ENCODE results near the gene SYCP3.
A peak's percentile ranks its signal among the peaks of the same experiment; 100 is the strongest.
"Not testable (repeated sequence)": the region's sequence is repeated elsewhere in the genome, so short reads cannot be mapped to it uniquely, and the experiment has no call there.

SYCP3 gene

DNA sequence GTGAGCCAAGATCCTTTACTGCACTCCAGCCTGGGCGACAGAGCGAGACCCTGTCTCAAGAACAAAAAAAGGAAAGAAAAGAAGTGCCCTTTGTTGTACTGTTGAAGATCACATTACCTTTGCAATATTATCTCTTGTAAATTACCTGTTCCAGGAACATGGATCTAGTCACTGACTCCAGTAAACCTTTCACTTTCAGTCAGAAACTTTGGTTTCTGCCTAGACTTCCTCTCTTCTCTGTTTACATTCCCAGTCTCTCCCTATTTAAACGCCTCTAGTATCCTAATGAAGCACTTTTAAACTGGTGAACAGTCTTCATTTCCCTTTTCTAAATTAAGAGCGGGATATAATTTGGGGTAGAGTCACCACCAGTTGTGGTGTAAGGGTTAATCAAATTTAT lies 29.0 kb downstream of the SYCP3 start:
- DNase-seq, result no peak

DNA sequence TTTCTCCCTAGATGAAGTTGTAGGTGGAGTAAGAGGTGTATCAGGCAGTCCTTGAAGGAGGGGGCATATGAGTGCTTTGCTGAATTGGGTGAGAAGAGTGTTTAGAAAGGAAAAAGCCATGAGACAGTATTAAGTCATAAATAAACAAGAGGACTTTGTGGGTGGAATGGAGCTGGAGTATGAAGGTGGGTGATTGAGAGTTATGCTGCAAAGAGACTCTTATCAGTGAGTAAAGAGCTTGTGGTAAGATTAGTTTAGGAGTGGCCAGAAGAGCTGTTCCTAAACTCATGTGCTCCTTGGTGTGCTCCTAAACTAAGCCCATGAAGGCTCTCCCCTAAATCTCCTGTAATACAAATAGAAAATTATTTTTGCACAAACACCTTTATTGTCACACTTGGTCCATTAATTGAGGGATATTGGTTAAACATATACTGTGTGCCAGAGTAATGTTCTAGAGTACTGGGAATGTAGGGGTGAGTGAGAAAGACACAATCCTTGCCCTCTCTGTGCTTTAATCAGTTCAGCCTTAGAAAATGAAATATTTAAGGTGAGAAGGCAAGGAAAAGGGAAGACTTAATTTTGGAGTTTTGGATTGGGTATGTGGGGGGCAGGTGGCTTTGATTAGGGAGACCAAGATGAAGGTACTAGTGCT lies 32.0 kb downstream of the SYCP3 start:
- DNase-seq, result no peak

DNA sequence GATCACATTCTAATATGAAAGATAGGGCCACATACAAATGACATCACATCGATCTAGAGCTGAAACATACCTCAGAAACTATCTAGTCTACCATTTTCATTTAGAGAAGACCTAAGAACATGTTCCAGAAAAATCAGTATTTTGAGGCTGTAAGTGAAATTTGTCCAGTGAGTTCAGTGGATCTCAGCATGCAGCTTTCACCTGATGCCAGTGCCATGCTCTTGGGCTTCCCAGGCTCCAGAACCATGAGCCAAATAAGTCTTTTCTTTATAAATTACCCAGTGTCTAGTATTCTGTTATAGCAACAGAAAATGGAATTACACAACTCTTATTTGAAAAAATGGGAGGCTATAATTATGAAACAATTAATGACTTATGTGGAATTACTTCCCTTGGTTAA lies 32.9 kb downstream of the SYCP3 start:
- no peak for DNase-seq

DNA sequence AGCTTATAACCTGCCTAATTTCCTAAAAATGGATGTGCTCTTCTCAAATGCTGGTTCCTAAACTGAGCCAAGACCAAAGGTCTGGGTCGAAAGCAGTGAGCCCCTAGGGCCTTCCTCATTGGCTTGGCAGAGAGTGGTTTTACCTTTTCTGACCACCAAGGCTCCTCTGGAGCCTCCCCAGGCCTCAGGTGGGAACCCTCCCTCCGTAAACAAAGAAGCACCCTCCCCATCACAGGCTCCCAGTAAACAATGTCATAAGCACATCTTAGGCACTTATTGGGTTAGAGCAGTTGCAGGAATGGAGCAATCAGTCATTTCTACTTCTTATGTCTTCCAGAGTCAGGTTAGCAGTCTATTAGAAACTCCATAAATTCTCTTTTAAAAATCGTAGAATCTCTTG lies 35.8 kb downstream of the SYCP3 start:
- DNase-seq, result no peak

DNA sequence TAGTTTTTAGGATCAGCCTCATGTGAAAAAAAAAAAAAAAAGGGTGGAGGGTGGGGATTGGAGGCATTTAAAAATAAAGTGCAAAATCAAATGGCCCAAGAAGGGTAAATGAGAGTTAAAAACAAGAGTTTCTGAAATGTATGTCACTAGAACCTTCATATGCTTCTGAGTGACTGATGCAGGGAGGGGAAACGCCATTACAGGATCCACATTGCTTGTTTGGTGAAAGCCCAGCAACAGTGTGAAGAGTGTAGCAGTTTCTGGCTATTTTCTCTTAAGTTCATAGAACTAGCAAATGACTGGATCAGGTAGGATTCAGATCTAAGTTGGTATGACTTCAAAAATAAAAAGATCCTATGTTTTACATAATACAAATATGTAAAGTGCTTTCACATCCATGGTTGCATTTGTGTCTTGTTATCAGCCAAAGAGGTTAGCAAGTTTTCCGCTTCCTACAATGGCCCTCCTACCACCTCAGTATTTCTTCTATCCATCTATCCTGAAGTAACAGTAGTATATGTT lies 38.9 kb downstream of the SYCP3 start:
- DNase-seq, result no peak

DNA sequence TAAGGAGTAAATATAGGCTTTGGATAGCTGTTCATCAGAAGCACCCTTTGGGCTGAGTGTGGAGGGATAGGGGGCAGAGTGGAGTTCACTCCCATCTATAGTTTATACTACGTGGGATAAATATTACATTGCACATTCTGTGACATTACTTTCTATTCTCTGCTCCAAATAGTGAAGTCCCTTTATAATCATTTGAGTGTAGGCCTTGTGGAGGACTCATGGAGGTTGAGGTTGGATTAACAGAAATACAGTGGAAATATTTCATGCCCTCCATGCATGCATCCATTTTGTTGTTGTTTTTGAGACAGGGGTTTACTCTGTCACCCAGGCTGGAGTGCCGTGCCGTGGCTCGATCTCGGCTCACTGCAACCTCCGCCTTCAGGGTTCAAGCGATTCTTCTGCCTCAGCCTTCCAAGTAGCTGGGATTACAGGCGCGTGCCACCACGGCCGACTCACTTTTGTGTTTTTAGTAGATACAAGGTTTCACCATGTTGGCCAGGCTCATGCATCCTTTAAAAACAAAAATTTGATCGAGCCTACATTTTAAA lies 40.4 kb downstream of the SYCP3 start:
- no peak for DNase-seq

DNA sequence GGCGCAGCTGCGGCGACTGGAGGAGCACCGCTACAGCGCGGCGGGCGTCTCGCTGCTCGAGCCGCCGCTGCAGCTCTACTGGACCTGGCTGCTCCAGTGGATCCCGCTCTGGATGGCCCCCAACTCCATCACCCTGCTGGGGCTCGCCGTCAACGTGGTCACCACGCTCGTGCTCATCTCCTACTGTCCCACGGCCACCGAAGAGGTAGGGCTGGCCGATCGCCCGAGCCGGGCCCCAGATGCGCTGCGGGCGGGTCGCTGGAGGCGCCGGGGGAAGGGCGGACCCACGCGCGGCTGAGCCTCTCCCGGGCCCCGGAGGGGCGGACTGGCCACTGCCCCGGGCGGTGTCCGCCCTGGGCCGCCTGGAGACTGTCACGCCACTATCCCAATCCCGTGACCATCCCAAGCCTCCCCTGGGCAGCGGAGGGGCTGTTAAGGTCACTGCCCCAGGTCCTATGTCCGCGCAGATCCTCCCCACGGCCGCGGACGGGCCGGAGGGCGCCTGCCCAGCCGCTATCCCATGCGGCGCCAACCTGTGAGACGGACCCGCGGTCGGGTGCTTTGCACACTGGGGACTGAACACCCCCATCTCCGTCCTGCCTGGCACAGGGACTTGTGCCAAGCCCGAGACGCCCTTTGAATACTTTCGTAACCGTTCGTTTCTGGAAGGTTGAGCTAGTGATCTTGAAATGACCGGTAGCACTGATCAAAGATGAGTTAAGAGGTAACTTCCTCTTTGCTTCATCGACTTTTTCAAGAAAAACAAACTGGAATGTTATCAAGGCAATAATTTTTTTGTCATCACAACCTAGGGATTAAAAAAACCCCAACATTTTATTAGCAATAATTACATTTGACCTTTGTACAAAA lies 41.1 kb downstream of the SYCP3 start:
- peak; percentile 3 for DNase-seq

DNA sequence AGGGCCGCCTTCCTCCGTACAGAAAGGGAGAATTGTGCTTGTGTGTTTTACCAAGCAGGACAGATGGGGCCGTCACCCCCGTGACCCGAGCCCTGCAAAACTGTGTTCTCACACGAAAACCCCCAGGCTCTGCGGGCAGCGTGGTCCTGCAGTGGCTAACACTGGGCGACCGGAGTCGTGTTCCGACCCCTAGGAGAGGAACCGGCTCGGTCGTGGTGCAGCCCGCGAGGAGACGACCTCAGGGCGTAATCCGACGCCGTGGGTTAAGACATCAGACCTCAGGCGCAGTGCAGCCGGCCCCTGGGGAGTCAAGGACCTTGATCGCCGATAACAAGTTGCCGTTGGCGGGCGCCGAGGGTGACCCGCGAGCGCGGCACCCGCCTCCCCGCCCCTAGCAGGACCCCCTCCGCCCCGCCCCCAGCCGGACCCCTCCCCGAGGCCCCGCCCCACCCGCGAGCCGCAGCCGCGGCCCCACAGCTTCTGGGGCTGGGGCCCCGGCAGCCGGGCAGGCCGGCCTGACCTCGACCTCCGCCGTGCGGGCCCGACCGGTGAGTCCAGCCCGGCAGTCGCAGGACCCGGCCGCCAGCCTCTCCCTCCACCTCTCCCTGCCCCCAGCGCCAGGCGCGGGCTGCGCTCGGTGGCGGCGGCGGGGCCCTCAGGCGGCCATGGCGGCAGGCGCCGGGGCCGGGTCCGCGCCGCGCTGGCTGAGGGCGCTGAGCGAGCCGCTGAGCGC lies 41.9 kb downstream of the SYCP3 start, which contains the start of gene CHPT1:
Gene CHPT1 (plus strand): TSS at position 444 of the 733 bp plus-strand sequence. CDS start 222 bp downstream, at position 666.
- DNase-seq, result peak; percentile 52

DNA sequence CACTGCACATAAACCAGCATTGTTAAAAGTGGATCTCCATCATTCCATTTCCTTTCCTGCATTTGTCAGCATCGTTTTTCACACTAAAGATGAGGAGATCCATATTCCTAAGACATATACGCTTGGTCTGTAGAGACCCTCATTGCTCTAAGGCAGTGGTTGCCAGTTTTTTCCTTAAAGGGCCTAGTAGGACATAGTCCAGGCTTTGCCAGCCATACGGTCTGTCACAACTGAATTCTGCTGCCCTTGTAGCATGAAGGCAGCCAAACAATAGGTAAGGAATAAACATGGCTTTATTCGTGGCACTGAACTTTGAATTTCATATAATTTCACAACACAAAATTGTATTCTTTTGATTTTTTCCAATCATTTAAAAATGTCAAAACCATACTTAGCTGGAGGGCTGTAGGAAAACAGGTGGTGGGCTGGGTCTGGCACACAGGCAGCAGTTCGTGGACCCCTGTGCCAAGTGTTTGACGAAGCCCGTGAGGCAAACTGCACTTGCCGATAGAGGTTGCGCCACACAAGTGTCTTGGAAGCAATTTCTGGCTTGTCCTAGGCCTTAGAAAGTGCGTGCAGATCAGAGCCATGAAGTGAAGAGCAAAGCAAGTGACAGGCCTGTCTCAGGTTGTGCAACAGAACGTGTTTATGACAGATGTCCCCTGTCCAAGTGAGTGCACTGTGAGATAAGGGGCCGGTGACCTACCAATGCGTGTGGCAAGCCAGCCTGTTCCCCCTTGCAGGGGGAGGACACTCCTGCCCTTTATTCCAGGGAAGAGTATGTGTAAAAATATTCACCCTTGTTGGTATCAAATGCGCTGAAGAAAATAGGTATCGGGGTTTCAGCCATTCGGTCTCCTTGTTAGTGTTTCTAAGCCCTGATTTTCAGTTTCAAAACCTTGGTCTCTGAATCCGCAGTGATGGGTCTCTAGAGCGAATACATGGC lies 42.7 kb downstream of the SYCP3 start:
- peak; percentile 1 for DNase-seq

DNA sequence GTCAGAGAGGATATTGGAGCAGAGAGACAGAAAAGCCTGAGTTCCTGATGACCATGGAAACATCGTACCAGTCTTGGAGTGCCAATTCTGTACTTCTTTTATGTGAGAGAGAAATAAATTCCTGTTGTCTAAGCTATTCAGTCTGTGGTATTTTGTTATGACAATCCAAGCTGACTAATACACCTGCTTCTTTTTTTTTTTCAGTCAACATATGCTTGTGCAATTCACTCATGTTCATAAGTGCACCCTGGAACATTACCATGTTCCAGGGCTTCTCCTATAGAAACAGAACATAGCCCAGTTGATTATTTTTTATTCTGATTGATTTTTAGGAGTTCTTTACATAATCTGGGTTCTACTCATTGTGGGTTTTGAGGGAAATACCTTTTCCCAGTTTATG lies 43.6 kb downstream of the SYCP3 start:
- no peak for DNase-seq

DNA sequence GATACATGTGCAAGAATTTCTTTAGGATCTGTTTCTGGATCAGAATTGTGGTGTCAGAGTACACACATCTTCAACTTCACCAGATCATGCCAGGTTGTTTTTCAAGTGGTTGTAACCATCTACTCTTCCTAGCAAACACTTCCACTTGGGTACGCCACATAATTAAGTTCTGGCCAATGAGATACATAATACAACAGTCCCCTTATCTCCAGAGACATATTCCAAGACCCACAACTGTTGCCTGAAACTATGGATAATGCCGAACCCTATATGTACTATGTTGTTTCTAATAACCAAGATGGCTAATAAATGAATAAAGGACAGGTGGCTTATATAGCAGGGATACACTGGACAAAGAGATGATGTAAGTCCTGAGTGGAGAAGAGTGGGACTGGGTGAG lies 44.3 kb downstream of the SYCP3 start:
- no peak for DNase-seq

DNA sequence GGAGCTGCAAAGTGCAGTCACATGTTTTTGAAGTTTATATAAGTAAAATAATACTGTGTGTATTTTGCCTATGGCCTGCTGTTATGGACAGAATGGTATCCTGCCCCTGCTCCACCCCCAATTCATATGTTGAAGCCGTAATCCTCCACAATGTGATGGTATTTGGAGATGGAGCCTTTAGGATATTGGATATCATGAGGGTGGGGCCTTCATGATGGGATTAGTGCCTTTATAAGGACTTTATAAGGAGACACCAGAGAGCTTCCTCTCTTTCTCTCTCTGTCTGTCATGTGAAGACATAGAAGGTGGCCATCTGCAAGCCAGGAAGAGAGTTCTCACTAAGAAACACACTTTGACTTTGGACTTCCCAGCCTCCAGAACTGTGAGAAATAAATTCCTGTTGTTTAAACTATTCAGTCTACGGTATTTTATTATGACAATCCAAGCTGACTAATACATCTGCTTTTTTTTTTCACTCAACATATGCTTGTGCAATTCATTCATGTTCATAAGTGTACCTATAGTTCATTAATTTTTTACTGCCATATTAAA lies 44.9 kb downstream of the SYCP3 start:
- no peak for DNase-seq

DNA sequence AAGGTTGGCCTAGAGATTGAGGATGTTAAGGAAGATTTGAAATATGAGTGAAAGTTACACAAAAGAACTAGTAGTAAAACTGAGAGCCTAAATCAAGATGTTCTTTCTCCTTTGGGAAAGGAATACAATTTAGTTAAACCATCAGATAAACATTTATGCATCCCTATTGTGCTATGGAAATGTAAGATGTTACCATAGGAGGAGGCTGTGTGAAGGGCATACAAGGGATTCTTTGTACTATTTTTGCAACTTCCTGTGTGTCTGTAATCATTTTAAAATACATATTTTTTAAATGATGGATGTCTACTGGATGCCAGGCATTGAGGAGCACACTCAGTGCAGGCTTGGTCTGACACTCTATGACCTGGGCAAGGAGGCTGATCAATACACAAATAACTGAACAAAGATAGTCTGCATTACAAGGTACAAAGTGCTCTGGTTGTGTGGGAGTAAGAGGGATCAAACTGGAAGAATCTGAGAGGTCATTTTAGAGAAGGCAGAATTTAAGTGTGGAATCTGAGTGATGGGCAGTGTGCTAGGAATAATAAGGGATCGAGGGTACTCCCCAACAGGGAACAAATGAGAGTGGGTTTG lies 47.7 kb downstream of the SYCP3 start:
- no peak for DNase-seq

DNA sequence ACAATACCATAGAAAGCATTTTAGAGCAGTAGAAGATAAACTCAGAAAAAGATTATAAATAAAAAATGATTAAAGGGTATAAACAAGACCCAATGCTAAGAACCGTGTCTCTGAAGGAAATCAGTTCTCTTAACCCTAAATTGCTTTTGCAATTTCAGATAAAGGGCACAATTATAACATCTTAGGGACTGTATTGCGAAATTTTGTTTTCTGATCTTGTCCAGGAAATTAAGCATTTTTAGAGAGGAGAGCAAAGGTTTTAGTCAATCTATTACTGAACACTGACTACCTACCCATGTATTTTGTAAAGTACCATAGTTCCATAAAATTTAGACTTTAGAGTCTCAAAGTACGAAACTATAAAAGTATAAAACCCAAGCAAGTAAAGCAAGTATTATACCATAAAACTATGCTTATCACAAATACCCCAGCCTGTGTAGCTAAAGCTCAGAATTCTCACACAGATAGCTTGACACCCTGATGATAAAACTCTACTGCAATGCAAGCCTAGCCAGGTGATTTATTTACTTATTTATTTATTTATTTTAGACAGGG lies 48.6 kb downstream of the SYCP3 start:
- no peak for DNase-seq

DNA sequence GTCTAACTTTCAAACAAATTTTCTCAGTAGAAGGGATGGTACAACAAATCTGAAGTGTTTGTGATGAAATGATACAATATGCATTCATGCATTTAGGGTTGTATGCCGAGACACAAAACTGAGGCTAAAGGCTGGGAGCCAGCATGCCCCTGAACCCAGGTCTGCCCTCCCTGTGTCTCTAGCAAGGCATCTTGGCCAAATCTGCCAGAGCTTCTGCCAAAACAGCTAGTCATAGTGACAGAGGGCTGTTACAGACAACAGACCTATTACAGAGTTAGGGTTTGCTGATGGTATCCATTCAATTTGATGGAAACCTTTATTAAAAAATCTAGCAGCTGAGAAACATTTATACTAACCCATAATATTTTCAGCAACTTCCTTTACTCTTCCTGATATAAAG lies 53.1 kb downstream of the SYCP3 start:
- no peak for DNase-seq

DNA sequence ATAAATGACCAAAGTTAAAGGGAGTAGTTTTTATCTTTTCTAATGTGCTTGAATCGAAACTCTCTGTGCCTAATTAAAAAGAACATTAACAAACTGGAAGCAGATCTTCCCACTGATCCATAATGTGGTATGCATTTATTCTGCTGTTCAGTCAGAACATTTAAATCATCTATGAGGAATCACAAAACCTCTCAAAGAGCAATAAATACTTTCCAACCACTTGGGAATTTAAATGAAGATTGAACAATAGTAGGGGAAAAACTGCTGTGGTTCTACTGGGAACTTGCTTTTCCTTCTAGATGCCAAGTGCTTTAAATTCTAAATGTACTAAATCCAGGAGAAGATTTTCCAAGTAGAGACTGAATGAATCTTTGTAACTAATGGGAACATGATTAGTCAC lies 54.2 kb downstream of the SYCP3 start:
- no peak for DNase-seq

DNA sequence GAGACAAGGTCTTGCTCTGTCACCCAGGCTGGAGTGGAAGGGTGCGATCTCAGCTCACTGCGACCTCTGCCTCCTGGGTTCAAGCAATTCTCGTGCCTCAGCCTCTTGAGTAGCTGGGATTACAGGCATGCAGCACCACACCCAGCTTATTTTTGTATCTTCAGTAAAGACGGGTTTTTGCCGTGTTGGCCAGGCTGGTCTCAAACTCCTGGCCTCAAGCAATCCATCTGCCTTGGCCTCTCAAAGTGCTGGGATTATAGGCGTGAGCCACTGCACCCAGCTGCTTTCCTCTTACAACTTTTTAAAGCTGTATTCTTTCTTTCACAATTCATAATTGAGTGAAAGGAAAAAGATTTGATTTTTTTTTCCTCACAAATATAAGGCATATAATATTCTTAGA lies 57.6 kb downstream of the SYCP3 start:
- DNase-seq, result not testable (repeated sequence)

DNA sequence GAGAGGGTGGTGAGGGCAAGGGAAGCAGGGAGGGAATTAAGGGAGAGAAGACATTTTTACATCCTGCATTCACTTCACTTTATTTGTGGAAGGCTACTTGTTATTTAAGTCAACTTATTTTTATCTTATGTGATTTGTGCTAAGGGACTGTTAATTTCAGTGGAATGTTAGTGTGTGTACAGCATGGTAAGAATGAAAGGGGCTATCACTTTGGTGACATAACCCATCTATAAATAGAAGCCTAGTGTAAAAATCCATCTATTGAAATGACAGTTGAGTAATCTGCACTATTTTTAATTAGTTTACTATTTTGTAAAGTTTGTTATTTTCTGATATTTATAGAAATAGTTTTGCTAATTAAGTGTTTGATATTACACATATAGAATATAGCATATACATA lies 58.6 kb downstream of the SYCP3 start:
- DNase-seq, result no peak

DNA sequence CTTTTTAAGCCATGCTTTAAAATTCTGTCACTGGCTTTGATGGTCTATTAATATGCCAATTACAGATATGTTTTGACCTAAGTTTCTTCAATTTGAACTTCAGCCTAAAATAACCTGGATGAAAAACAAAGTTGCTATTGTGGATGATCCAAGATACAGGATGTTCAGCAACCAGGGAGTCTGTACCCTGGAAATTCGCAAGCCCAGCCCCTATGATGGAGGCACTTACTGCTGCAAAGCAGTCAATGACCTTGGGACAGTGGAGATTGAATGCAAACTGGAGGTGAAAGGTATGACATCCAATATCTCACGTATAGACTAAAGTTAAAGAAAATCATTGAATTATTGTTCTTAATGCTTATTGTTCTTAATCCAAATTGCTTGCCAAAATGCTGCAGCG lies 59.0 kb downstream of the SYCP3 start:
- DNase-seq, result no peak

Data from T-helper 9 cell (primary cell).